GM21786 (cell line): ENCODE results near the gene BMPR1B.

Experiments used
- ATAC-seq: cut with Tn5 transposase; IDR thresholded peaks from one replicate; pipeline ENCODE4 v1.9.1; 2021; ENCODE audit not compliant: unreplicated experiment

Gene BMPR1B

DNA sequence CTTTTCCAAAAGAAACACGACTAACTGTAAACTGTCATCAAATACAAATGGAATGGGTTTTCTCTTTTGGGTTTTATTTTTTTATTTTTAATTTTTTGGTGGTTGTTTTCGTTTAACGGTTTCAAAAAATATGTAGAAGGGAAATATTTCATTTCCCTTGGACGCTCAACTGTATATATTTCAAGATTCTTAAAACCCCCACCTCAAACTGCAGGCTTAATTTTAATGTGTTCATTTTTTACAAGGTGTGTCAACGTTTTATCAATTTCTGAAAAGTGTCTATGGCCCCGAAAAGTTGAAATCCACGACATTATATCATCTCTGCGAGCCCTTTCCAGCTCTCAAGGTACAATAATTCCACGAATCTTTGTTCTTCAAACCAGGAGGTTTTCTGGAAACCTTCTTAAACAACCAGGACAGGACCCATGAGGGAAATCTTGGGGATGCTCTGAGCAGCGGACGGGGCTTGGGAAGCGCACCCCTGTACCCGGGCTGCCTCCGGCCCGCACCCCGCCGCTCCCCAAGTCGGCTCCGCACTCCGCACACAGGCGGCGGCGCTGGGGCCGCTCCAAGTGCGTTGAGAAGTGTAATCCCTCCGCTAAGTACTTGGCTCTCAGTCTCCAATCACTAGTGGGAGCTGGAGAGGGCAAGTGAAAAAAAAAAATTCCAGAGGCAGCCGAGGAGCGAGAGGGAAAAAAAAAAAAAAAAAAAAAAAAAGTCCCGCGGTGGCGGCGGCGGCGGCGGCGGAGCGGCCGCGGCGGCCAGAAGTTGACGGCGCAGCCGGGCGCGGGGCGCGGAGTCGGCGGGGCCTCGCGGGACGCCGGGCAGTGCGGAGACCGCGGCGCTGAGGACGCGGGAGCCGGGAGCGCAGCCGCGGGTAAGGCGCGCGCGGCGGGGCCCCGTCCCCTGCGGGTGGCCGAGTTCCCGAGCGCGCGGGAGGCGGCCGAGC is at the start of gene BMPR1B:
TSS of gene BMPR1B (plus strand) at position 764 of the 949 bp plus-strand sequence. CDS start 346,470 bp downstream, outside the sequence.
- no peak for ATAC-seq

DNA sequence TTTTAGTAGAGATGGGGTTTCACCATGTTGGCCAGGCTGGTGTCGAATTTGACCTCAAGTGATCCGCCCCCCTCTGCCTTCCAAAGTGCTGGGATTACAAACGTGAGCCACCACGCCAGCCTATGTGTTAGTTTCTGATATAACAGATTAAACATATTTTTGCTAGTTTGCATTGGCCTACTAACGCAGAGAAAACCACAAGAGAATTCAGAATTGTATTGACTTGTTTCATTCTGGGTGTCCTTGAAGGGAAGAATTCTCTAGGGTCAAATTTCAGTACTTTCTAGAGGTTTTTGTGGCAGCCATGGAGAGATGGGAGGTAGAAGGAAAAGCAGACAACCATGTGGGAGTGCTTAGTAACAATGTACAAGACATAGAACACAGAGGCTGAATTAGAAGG is 46.1 kb upstream of the BMPR1B start:
- ATAC-seq: no peak

DNA sequence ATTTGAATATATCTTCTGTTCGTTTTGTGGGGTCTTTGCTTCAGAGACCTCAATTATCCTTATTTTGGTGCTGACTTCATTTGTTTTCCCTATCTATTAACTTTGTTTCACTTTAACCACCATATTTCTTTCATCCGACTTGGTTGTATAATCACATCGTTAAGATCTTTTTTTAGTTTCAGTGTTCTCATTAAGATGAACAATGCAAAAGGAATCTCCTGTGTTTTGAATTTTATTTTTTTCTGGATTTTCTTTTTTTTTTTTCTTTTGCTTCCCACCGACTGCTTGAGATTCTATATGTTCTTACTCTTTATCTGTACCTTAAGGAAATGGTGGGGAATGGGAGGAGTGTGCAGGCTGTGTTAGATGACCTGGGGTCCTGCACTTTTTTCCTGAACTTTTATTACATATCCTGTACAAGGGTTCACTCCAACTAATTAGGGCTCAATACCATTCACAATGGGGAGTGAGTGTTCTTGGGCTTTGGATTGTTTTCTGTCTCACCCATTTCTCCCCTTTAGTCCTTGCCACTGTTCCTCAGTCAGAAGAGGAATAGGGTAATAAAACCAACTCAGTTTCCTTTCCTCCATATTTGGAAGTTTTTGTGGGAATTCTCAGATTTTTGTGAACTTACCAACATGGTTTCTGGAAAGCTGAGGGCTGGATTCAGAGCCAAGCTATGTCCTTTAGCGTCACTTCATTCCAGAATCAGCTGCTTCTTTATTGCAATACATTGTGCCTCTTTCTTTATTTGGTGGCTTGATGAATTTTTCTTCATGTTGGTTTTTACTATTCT is 43.2 kb upstream of the BMPR1B start:
- no peak for ATAC-seq

DNA sequence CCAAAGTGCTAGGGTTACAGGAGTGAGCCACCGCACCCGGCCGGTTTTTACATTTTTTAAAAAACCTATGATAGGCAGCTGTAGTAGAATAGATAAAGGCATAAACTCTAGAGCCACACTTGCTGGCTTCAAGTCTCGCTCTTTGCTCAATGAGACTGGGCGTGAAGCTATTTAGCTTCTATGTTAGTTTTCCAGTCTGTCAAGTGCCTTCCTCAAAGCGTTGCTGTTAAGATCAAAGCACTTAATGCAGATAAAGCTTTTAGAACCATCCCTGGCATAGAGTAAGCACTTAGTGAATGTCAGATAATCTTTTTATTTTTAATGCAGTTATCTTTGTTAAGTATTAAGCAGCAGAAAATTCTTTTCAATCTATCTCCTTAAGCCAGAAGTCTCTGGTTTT is 42.0 kb upstream of the BMPR1B start:
- ATAC-seq: no peak

DNA sequence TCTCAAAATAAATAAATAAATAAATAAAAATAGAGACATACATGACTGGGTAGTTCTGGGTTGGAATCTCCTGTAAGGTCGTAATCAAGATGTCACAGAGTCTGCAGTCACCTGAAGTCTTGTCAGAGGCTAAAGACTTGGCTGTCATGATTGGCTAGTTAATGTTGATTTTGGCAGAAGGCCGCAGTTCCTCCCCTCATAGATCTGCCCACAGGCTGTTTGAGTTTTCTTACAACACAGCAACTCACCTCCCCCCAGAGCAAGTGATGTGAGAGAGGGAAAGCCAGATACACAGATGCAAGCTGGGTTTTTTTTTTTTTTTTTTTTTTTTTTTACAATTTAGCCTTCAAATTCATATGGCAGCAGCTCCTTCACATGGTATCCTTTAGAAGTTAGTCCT is 36.4 kb upstream of the BMPR1B start:
- no peak for ATAC-seq

DNA sequence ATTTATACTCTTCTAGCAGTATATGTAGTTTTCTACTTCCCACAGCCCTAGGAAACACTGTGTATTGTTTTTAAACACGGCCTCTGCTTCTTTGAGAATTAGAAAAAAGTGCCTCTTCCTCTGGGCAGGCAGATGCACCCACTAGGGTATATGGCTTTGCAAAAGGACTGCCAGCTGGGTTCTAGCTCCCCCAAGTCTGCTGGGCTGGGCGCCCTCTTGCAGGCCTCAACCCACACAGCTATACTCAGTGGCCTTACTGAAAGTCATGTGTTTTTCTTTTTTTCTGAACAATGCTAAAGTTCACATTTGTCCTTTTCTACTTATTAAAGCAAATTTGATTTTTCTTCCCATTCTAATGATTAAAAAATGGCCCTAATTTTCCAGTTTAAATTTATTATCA is 35.5 kb upstream of the BMPR1B start:
- ATAC-seq: no peak

DNA sequence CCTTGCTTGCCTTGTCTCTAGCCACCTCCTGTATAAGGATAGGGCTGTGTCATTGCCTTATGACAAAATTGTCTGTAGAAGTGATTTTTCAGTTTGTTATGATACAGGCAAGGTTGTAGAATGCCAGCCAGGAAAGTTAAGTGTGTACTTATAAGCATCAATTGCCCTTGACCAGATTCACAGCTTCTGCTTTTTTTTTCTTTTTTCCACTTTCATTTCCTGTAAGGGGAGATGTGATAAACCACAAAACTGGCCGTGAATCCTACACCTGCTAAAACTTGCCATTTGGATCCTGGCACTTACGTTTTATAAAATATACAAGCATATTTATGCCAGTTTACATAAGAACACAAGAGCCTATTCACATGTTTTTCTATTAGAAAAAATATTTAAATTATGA is 35.0 kb upstream of the BMPR1B start:
- ATAC-seq: no peak

DNA sequence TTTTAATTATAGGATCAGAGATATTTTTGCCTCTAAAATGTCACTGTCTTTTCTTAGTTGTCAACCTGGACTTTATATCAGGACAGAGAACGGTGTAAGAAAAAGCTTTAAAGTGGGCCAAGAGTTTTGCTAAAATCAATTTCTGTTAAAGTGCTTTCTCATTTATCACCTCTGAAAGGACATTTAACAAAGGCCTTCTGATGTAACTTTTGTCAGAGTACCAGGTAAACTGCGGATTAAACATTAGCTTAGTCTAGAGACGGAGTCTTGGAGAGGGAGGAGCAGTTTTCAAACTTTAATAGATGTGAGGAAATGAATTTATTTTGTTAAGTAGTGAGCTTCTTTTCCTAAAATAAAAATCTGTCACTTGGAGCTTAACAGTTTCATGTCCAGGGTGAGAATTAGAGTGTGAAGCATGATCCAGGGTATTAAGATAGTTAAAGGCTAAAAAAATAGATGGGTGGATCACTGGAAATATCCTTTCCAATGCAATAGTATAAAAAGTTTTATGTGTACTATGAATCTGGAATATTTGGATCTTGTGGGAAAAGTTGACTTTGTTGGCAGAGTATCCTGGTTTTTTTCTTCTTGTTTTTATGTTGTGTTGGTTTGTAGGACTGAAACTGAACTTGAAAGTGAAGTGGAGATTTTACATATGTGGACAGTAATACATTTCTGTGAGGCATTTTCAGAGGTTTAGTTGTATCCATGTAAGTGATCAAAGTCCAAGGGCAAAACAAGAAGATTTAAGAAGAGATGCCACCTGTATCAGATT is 33.6 kb upstream of the BMPR1B start:
- ATAC-seq: no peak

DNA sequence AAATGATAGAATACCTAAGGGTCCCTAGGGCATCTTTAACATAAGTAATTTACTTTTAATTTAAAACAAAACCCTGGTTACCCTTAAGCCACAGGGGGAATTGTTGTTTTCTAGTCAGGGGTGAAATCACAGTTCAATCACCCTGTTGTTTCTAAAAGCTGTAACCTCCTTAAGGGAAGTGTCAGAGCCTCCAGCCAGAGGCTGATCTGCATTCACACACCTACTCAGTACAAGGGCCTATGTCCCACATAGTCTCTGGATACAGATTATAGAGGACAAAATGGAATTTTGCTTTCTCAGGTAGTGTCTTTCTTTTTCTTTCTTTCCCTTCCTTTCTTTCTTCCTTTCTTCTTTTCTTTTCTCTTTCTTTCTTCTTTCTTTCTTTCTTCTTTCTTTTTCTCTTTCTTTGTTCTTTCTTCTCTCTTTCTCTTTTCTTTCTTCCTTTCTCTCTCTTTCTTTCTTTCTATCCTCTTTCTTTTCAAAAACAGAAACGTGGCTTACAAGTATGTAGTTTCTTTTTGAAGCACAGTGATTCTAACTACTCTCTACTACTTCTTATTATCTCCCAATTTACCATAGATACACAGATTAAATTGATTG is 31.1 kb upstream of the BMPR1B start:
- ATAC-seq: no peak

DNA sequence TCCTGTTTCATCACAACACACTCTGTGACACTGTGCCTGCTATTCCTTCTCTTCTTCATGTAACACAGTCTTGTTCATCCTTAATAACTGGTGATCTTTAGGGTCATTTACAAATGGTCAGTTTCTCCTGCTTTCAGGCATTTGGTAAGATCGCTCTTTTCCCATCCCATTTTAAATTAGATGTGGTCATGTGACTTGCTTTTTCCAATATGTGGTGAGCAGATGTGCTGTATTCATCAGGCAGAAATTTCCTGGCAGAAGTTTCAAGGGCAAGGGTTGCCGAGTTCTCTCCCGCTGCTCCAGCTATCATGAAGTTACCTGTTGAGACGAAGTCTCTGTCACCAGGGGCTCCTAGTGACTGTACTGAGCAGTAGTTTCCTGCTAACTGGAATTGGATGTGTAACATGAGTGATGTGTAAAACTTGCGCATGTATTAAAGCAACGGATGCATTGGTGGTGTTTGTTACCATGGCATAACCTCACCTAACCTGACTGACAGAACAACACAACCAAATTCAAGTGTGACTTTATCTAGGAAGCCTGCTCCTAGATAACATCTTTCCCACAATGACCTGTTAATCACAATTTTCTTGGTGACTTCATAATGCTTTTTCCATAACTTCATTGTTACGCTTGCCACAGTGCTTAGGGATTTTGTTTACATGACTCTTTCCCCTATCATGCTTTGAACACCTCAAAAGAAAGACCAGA is 29.5 kb upstream of the BMPR1B start:
- ATAC-seq: no peak

DNA sequence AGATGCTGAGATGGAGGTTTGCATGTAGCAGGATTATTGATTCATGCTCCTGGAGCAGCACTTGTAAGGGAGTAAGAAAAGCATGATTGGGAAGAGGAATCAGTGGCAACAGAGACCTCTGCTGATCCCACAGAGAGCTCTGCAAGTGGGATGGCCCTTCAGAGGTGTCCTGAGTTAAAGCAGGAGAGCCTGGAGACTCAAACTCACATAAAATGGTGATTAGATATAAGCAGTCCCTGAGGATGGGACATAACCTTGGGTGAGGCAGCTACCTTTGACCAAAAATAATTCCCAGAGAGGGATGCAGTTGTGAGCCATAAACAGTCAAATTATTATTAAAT is 25.4 kb upstream of the BMPR1B start:
- no peak for ATAC-seq

DNA sequence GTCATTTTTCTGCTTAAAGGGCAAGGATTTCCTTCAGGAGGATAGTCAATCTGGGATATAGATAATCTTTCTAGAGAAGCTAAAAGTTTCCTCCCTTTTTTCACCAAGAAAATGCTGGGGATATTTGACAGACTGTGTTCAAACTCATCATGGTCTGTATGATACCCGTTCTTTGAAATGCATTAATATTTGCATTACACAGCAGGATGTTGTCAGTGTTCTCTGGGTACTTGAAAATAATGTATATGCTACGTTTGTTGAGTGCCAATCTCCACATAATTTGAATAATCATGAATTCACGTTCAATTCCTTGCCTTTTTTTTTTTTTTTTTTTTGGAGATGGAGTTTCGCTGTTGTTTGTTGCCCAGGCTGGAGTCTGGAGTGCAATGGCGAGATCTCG is 18.0 kb upstream of the BMPR1B start:
- no peak for ATAC-seq

DNA sequence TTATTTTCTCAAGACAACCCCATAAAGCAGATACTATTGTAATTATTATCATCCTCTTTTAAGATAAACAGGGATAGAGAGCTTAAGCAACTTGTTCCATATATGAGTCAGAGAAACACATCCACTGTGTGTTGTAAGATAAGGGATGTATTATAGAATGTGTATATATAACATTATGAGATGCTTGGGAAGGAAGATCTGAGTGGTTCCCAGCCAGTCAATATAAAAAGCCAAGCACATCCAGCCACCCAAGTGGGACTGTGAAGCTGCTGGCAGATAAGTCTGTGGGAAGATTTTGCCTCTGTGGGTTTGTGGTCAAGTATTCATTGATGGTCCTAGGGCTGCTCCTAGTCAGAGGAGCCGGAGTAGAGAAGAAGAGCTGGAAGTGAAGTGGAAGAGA is 16.5 kb upstream of the BMPR1B start:
- no peak for ATAC-seq

DNA sequence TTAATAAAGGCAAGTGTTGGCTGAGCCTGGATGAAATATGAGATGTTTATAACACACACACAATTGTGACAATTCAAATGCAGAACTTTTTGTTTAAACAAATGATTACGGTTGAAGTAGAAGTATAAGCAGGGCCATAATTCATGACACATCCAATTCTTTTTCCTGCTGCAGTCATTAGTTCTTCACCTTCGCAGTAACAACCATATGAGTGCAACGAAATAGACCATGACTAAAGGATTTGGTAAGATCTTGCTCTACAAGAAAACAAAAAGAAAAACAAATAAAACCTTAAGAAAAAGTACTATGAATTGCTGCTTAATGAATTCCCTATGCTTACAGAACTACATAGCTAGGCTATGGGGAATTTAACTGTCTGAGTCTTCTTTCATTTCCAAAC is 13.9 kb upstream of the BMPR1B start:
- no peak for ATAC-seq

DNA sequence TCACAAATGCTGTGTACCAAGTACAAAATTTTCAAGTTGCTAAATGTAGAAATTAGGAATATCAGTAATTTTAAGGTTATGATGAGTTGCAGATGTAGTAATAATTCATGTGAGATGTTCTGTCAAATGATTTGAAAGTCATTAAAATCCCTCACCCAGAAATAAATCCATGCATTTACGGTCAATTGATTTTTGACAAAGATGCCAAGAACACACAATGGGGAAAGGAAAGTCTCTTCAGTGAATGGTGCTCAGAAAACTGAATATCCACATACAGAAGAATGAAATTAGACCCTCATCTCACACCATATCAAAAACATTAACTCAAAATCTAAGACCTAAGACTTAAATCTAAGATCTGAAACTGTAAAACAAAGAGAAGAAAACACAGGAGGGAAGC is 12.9 kb upstream of the BMPR1B start:
- ATAC-seq: no peak

DNA sequence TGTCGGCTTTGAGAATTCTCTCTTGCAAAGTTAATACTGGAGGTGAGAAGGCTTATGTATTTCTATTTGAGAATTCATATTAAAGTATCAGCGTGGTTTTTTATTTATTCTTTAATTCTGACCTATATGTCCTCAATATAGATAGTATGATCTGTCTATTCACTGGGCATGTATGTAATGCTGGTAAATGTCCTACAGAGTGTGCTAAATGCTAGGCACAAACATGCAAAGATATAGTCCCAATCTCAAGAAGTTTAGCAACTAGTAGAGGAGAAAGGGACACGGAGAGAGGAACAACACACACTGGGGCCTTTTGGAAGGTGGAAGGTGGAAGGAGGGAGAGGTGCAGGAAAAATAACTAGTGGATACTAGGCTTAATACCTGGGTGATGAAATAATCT is 11.0 kb upstream of the BMPR1B start:
- no peak for ATAC-seq

DNA sequence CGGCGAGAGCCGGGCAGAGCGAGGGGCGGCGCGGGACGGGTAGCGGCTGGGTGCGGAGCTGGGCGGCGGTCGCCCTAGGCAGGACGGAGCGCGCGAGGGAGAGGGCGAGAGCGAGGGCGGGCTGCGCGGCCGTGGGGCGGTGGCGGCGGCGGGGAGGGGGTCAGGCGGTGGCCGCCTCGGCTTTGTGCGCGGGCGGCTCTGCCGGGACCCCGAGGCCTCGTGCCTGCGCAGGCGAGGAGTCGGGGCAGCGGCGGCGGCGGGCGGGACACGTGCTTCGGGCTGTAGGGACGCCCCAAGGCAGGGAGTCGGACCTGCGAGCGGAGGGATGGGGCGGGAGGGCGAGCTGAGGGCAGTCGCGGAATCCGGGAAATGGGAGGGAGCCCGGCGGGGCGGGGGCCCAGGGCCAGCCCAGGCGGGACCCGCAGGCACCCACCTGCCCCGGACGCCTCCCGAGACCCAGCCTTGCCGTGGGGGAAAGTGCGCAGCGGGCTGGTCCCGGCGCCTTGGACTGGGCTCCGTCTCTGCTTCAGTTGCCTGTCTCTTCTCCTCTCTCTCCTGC is 465 bp downstream of the BMPR1B start:
- ATAC-seq: no peak

DNA sequence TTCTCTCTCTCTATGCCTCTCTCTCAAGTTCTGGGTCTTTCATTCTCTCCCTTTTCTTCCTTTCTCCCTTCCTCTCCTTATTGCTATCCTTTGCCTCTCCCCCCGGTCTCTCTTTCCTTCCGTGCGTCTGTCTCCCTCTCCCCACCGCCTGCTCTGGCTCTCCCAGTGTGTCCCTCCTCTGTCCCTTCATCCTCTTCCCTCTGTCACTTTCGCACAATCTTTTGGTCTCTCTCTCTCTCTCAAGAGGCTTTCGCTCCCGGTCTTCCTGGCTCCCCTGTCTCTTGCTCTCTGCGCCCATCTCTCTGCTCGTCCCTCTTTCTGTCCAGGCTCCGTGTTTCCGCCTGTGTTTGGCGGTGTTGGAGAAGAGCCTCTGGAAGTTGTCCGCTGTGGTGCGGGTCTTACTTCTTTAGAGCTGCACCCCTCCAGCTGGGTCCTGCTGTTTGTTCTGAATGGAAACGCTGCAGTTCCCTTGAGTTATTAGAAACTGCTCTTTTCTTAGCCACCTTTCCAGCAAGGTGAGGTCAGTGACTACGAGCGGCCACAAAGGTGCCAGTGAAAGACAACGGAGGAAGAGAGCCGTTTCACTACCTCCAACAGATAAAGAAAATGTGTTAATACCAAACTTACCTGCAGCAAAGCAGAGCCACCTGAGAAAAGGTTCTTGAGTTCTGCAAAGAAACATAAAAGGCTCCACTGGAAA is 1.1 kb downstream of the BMPR1B start:
- ATAC-seq: no peak

DNA sequence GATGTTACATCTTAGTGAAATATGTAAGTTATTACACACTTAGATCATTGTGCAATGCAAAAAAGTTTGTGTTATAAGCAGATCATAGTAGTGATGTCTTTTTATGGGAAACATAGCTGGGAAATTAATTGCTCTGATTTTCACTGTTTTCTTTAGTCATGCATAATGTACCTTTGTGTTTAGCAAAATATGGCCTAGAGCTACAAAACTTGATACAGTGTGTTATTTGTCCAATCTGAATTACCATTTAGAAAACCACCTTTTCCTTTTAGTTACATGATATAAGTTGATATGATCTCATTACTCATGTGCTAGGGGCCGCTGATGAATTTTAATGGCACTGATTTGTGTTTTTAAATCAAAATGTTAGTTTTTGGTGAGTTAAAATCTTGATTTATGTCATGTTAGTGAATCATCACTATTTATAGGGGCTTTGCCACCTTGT is 2.0 kb downstream of the BMPR1B start:
- ATAC-seq: no peak
